Heart right ventricle (tissue), 16 donors: Measurements from ENCODE around the gene RFX8. TPM values are rescaled to one million over a fixed set of nuclear protein-coding genes. Genes with fewer than 3 reads are reported as not detected.
A peak's percentile ranks its signal among the peaks of the same experiment; 100 is the strongest.
"Not testable (repeated sequence)": the region's sequence is repeated elsewhere in the genome, so short reads cannot be mapped to it uniquely, and the experiment has no call there.

ENCODE experiments used
- ATAC-seq, 8 donors: fragments of 200-7000 bp; cut with Tn5 transposase; one replicate each; pipeline ENCODE4 v1.9.1; 2020; ENCODE audit warnings: mild to moderate bottlenecking in 8 of 8, moderate library complexity in 8 of 8, moderate number of reproducible peaks in 1 of 8
- DNase-seq, 2 donors: peaks; one replicate each; pipeline ENCODE4 v3.0.0-alpha.2; 2020
- H3K27ac ChIP-seq, 10 donors: fragments of 200-600 bp; sonication (generic) in 2 of 10; one replicate each; pipeline versions ENCODE4 v1.5.0 to v1.8.0; 2020 to 2022; ENCODE audit warnings: mild to moderate bottlenecking in 3 of 10
- H3K27me3 ChIP-seq, 7 donors: fragments of 200-600 bp; one replicate each; pipeline ENCODE4 v1.8.0; 2021 to 2022; ENCODE audit warnings: mild to moderate bottlenecking in 2 of 7
- H3K36me3 ChIP-seq, 9 donors: fragments of 200-600 bp; sonication (generic) in 1 of 9; one replicate each; pipeline versions ENCODE4 v1.5.0 to v1.8.0; 2020 to 2022; ENCODE audit warnings: mild to moderate bottlenecking in 2 of 9
- H3K4me1 ChIP-seq, 9 donors: fragments of 200-600 bp; sonication (generic) in 1 of 9; one replicate each; pipeline versions ENCODE4 v1.5.0 to v1.8.0; 2020 to 2022; ENCODE audit warnings: mild to moderate bottlenecking in 4 of 9
- H3K4me3 ChIP-seq, 10 donors: fragments of 200-600 bp; sonication (generic) in 2 of 10; one replicate each; pipeline versions ENCODE4 v1.5.0 to v1.8.0; 2020 to 2022; ENCODE audit warnings: mild to moderate bottlenecking in 7 of 10, moderate library complexity in 2 of 10
- H3K9me3 ChIP-seq, 11 donors: fragments of 200-600 bp in 10 of 11; sonication (generic) in 2 of 11; one replicate each; pipeline versions ENCODE4 v1.5.0 to v1.8.0; 2013 to 2022; ENCODE audit warnings: mild to moderate bottlenecking in 2 of 11, control low read depth in 1 of 11, moderate library complexity in 1 of 11
- WGBS, 2 donors: extraction: QIAGEN DNeasy Blood & Tissue Kit; methylation state at CpG; one replicate each; pipeline ENCODE4 v1.1.7; 2013; ENCODE audit warnings: inconsistent platforms in 1 of 2; 5-methylcytosine and 5-hydroxymethylcytosine counted together
- intact Hi-C, 10 donors: fragments of 100-400 bp; cut with DNase I; formaldehyde crosslinking; loops; one replicate each; pipeline versions ENCODE4 v1.11.1 to v1.14.2; 2022
- polyA plus RNA-seq, 2 donors: library from polyadenylated mRNA; stranded (reverse); fragments of 200-250 nt; gene quantifications; one replicate each; pipeline ENCODE4 v1.2.3, GENCODE V29; 2013
- total RNA-seq, 10 donors: library from RNA; stranded (reverse); fragmentation: NEBNext Ultra II Directional in 3 of 10; extraction: Animal tissue kit (Norgen Biotek cat#: 25700) in 3 of 10; gene quantifications; one replicate each; pipeline versions ENCODE4 v1.2.1 to v1.2.4, GENCODE V29; 2021 to 2023
- TF ChIP-seq, protein P1 (sequence below), 9 donors: fragments of 200-600 bp; sonication (generic) in 2 of 9; IDR thresholded peaks; one replicate each; pipeline versions ENCODE4 v1.5.0 to v1.8.0; 2021 to 2022; ENCODE audit warnings: antibody characterized with exemption in 9 of 9, mild to moderate bottlenecking in 5 of 9, moderate library complexity in 1 of 9
- donor health status: Arrhythmogenic right ventricular cardiomyopathy.
- donor health status: ischemic (EF 13 %, LVEDD 7.1; RV severe dilation, severe dysfunction).
- donor health status: healthy with polysubstance abuse.
- donor health status: DM: no; HTN: yes; CAD: no.
- donor health status: DM: no; HTN: no; CAD: no.
- donor health status: ischemic (EF 25% LVEDD 6.9; RV normal size, moderate dysfunction).
- donor health status: ischemic (EF 25% LVEDD 5.7; RV mildly dilated, moderate dysfunction).
- donor health status: healthy.
- donor health status: DM: yes; HTN: yes; CAD: no.
- donor health status: Ischemic cardiomyopathy.
- donor health status: ischemic (EF 35%, LVEDD 5.7; RV mildly dilated, moderate dysfunction).
- donor health status: nonischemic (EF 11% LVEDD 7.7; RV severe dilation, severe dysfunction).
- donor health status: DM: yes; HTN: yes; CAD: no.
- donor health status: PGD.
- donor health status: ischemic (EF 29% LVEDD 5.4; RV normal size, mild dysfunction).
- donor health status: nonischemic (EF 23%, LVEDD 6.1; RV moderate dilation, normal function).

RFX8 gene
- total and polyA plus RNA-seq, 12 donors = 0.15 to 0.44 (median 0.16) TPM; not detected in 5

DNA sequence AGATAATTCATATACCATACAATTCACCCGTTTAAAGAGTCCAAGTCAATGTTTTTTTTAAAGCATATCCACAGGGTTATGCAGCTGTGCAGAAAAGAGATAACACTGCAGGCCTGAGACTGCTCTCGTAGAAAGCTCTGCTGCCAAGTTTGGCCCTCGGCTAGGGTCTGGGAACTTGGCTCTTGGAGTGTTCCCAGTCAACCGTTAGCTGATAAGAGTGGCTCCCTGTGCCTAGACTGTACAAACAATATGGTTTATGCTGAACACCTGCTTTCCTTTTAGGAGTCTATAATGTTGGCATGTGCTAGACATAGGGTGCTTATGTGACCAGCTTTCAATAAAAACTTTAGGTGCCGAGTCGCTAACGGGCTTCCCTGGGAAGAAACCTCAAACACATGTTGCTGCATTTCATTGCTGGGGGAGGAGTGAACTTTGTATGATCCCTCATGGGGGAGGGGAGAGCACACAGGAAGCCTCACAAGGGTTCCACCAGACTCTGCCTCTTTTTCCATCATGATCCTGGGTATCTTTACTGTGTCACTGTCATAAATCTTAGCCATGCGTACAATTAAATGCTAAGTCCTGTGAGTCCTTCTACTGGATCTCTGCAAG, 34.7 kb downstream of the RFX8 start:
- ATAC-seq (peak; percentile 83 to 95 (median 92)), DNase-seq (peak; percentile 54 to 72)
- peaks cover 0 to 11% (median 0%) of the 10 kb centered on the region in 11 donors for H3K9me3 ChIP-seq
- H3K27me3 ChIP-seq = peaks cover 0 to 43% (median 0%) of the 10 kb centered on the region in 7 donors
- H3K27ac ChIP-seq = peak overlapping the region in 7 of 10 donors; percentile 21 to 64 (median 45)
- TF ChIP-seq, protein P1, sequence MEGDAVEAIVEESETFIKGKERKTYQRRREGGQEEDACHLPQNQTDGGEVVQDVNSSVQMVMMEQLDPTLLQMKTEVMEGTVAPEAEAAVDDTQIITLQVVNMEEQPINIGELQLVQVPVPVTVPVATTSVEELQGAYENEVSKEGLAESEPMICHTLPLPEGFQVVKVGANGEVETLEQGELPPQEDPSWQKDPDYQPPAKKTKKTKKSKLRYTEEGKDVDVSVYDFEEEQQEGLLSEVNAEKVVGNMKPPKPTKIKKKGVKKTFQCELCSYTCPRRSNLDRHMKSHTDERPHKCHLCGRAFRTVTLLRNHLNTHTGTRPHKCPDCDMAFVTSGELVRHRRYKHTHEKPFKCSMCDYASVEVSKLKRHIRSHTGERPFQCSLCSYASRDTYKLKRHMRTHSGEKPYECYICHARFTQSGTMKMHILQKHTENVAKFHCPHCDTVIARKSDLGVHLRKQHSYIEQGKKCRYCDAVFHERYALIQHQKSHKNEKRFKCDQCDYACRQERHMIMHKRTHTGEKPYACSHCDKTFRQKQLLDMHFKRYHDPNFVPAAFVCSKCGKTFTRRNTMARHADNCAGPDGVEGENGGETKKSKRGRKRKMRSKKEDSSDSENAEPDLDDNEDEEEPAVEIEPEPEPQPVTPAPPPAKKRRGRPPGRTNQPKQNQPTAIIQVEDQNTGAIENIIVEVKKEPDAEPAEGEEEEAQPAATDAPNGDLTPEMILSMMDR (IDR thresholded peaks at IDR 0.05) = no peak
- 33 to 37% methylated on average over 8 of the region's 8 CpGs for WGBS, 2 donors
- peaks cover 0 to 29% (median 22%) of the 10 kb centered on the region in 9 donors for H3K4me1 ChIP-seq
- H3K36me3 ChIP-seq = no peaks in the 10 kb centered on the region
- no peak overlapping the region for H3K4me3 ChIP-seq
- intact Hi-C loops = no loop called here

DNA sequence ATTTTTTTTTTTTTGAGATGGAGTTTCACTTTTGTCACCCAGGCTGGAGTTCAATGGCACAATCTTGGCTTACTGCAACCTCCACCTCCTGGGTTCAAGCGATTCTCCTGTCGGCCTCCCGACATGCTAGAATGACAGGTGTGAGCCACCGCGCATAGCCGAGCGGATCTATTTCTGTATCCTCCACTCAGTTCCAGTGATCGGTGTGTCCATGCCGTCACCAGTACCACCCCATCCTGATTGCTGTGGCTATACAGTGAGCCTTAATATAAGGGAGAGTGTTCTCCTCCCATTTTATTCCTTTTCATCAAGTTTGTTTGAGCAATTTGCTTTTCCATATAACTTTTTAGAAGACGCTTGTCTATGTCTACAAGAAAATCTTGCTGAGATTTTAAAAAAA, 35.2 kb downstream of the RFX8 start:
- DNase-seq = no peak
- Histone ChIP-seq H3K9me3 (peaks cover 0 to 10% (median 0%) of the 10 kb centered on the region in 11 donors), H3K36me3 (no peaks in the 10 kb centered on the region), H3K27ac (peak overlapping the region in 6 of 10 donors; percentile 21 to 69 (median 48)), H3K27me3 (peaks cover 0 to 37% (median 0%) of the 10 kb centered on the region in 7 donors), H3K4me3 (no peak overlapping the region), H3K4me1 (peaks cover 0 to 34% (median 24%) of the 10 kb centered on the region in 9 donors)
- 60 to 61% methylated on average over 10 of the region's 10 CpGs for WGBS, 2 donors
- TF ChIP-seq, protein P1 (IDR thresholded peaks at IDR 0.05) = no peak
- intact Hi-C loops = loop anchor here in 1 of 10 donors (10.0 kb wide), 1 partner anchor 255 kb away; the partner anchor contains the start of gene MAP4K4
- peak in 1 of 8 donors; percentile 15 for ATAC-seq

DNA sequence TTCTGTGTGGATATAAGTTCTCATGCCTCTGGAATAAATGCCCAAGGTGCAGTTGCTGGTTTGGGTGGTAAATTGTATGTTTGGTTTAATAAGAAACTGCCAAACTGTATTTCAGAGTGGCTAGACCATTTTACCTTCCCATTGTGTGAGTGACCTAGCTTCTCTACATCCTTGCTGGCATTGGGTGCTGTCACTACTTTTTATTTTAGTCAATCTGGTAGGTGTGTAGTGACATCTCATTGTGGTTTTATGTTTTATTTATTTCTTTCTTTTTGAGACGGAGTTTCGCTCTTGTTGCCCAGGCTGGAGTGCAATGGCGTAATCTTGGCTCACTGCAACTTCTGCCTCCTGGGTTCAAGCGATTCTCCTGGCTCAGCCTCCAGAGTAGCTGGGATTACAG, 36.4 kb downstream of the RFX8 start:
- ATAC-seq, H3K4me3 ChIP-seq, H3K27ac ChIP-seq, DNase-seq, H3K36me3 ChIP-seq, H3K9me3 ChIP-seq: not testable (repeated sequence)
- H3K27me3 ChIP-seq = peaks cover 0 to 26% (median 0%) of the 10 kb centered on the region in 7 donors
- intact Hi-C loops = loop anchor here in 1 of 10 donors (10.0 kb wide), 1 partner anchor 256 kb away; the partner anchor contains the start of gene MAP4K4
- 71 to 72% methylated on average over 4 of the region's 4 CpGs for WGBS, 2 donors
- H3K4me1 ChIP-seq = peaks cover 0 to 36% (median 24%) of the 10 kb centered on the region in 9 donors

DNA sequence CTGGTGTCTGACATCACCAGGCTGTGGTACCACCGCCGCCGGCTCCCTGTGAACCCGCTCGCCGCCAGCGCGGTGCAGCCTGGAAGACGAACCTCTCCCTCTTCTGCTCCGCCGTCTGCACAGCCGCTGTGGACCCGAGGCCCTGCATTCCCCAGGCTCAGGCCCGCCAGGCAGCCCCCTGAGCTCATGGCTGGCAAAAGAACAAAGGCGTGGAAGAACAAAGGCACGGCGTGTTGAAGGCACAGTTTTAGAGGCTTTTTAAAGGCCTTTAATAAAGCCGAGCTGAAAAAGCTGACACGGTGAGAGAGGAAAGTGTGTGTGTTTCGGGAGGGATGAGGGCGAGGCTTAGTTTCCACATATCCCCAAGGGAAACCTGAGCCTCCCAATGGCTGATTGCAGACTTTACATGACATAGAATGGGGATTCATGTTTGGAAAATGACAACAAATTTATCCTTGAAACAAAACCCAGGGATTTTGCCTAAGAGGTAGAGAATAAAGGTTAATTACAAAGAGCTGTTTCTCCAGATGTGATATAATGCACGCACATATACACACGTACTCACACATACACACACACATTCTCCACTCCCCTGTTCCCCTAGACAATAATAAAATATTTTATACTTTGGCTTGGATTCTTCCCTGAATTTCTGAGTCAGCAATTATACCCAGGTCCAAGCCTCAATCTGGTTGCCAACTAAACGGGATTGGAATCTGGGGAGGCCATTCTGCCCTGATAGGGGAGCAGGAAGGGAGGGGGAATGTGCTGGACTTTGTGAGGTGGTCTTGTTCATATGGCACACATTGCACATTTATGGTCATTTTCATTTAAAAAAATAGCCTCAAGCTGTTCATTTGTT, 39.7 kb downstream of the RFX8 start:
- TF ChIP-seq, protein P1 (IDR thresholded peaks at IDR 0.05) = no peak
- ATAC-seq (peak; percentile 44 to 72 (median 51)), DNase-seq (peak; percentile 27 to 31)
- peak overlapping the region in 6 of 10 donors; percentile 9 to 67 (median 48) for H3K27ac ChIP-seq
- peaks cover 0 to 30% (median 18%) of the 10 kb centered on the region in 9 donors for H3K4me1 ChIP-seq
- WGBS, 2 donors = 44 to 48% methylated on average over 24 of the region's 24 CpGs
- H3K27me3 ChIP-seq = peaks cover 0 to 18% (median 0%) of the 10 kb centered on the region in 7 donors
- H3K36me3 ChIP-seq = no peaks in the 10 kb centered on the region
- peak overlapping the region in 7 of 10 donors; percentile 23 to 46 (median 32) for H3K4me3 ChIP-seq
- H3K9me3 ChIP-seq = no peaks in the 10 kb centered on the region
- intact Hi-C loops = loop anchor here in 1 of 10 donors (10.0 kb wide), 1 partner anchor 260 kb away; the partner anchor contains the start of gene MAP4K4
